NCI-H1436 (cell line): ENCODE results near the gene FAM53A.

Experiments used
- DNase-seq: peaks from one replicate; lab custom pipeline; 2025; lab: John Stamatoyannopoulos, UW

FAM53A gene

DNA sequence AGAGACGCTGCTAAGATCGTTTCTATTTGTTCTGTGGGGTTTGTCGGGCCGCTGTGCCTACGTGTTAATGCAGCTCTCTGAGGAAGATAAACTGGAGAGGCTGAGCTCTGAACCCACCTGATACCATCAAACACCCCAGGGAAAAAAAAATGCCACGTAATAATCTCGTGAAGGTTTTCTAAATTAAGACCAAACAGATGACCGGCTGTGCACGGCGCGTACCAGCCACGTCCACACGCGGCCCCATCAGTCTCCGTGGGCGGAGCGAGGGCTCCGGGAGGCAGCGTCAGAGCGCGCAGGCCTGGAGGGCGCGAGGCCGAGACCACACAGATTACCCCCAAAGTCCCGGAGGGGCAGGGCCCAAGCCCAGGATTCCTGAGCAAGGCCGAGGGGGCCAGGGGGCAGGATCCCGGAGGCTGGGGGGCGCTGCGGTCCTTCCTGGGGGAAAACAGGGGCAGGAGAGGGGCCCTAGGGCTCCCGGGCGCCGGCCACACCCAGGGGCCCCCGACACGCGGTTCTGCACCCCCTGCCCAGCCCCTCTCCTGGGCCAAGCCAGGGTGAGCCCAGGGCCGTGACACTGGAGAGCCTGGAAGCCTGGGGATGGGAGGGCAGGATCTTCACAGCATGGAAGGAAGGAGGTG, 91.9 kb downstream of the FAM53A start:
- no peak for DNase-seq

DNA sequence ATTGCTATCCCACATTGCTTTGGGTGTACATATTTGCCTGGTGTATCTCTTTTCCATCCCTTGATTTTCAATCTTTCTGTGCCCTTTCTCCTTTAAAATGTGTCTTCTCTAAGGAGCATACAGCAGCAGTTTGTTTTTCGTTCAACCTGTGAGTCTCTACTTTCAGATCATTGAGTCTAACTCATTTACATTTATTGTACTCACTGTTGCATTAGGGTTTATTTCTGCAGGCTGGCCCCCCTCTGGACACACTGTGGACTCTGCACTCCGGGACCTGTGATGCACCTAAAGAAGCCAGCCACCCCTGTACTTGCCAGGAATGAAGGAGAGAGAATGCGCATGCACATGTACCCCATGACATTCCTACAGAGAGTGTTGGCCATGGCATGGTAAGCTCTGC, 93.0 kb downstream of the FAM53A start:
- DNase-seq = no peak

DNA sequence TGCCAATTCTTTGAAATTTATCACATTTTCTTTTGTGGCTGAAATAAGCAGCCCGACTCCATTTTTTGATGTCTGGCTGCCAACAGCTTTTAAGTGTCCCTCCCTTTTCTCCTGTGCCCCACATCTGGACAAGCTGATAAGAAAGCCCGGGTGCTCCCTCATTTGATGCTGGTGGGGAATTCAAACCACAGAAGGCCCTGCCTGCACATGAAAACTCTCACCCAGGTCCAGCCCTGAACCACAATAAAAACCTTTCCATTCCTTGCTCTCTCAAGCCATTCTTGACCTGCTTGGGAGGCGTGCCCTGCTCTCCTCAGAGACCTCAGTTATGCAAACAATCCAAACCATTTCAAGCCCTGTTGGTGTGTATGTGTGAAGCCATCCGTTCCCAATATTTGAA, 93.9 kb downstream of the FAM53A start:
- no peak for DNase-seq
